Measurements from ENCODE around the gene OR51V1.

The OR51V1 gene

GRCh38 chr11:5229356-5229755, 28.9 kb upstream of the OR51V1 start:
- no peak for TF ChIP-seq POLR2A (IDR thresholded peaks at IDR 0.05; ENCODE audit: low read depth, low read length)
- FAIRE-seq (no peak), DNase-seq (ENCODE audit: insufficient read length) (no peak)

GRCh38 chr11:5228124-5228523, 27.6 kb upstream of the OR51V1 start:
- DNase-seq (ENCODE audit: insufficient read length) (no peak), FAIRE-seq (no peak)
- TF ChIP-seq POLR2AphosphoS5 (IDR thresholded peaks at IDR 0.05; ENCODE audit: low read depth, low read length) (no peak), POLR2A (IDR thresholded peaks at IDR 0.05; ENCODE audit: low read depth, low read length) (no peak), TAF1 (IDR thresholded peaks at IDR 0.05; ENCODE audit: borderline replicate concordance, low read depth, low read length) (no peak)

GRCh38 chr11:5227681-5228080, 27.2 kb upstream of the OR51V1 start:
- TF ChIP-seq TAF1 (IDR thresholded peaks at IDR 0.05; ENCODE audit: borderline replicate concordance, low read depth, low read length) (no peak), POLR2A (IDR thresholded peaks at IDR 0.05; ENCODE audit: low read depth, low read length) (no peak), POLR2AphosphoS5 (IDR thresholded peaks at IDR 0.05; ENCODE audit: low read depth, low read length) (no peak)
- FAIRE-seq (no peak), DNase-seq (ENCODE audit: insufficient read length) (no peak)

- FAIRE-seq = no peak
- no peak for DNase-seq (ENCODE audit: insufficient read length)
- TF ChIP-seq POLR2AphosphoS5 (IDR thresholded peaks at IDR 0.05; ENCODE audit: low read depth, low read length) (no peak), POLR2A (IDR thresholded peaks at IDR 0.05; ENCODE audit: low read depth, low read length) (no peak), TAF1 (IDR thresholded peaks at IDR 0.05; ENCODE audit: borderline replicate concordance, low read depth, low read length) (no peak)
Measured at GRCh38 chr11:5226732-5227310, 26.3 kb upstream of the OR51V1 start, which contains the start of gene HBB. Gene HBB, minus strand, starts transcription at chr11:5227071. Its CDS starts 50 bp downstream, at chr11:5227021.

- TF ChIP-seq POLR2AphosphoS5 (IDR thresholded peaks at IDR 0.05; ENCODE audit: low read depth, low read length) (no peak), TAF1 (IDR thresholded peaks at IDR 0.05; ENCODE audit: borderline replicate concordance, low read depth, low read length) (no peak), POLR2A (IDR thresholded peaks at IDR 0.05; ENCODE audit: low read depth, low read length) (no peak)
- no peak for DNase-seq (ENCODE audit: insufficient read length)
- FAIRE-seq = no peak
Measured at GRCh38 chr11:5225480-5225871, 25.0 kb upstream of the OR51V1 start.

GRCh38 chr11:5224538-5225479, 24.3 kb upstream of the OR51V1 start:
- no peak for TF ChIP-seq TAF1 (IDR thresholded peaks at IDR 0.05; ENCODE audit: borderline replicate concordance, low read depth, low read length)
- no peak for TF ChIP-seq POLR2AphosphoS5 (IDR thresholded peaks at IDR 0.05; ENCODE audit: low read depth, low read length)
- TF ChIP-seq POLR2A (IDR thresholded peaks at IDR 0.05; ENCODE audit: low read depth, low read length) = no peak
- FAIRE-seq = no peak

GRCh38 chr11:5223686-5224085, 23.2 kb upstream of the OR51V1 start:
- no peak for FAIRE-seq
- DNase-seq (ENCODE audit: insufficient read length) = no peak
- TF ChIP-seq TAF1 (IDR thresholded peaks at IDR 0.05; ENCODE audit: borderline replicate concordance, low read depth, low read length) = no peak
- TF ChIP-seq POLR2AphosphoS5 (IDR thresholded peaks at IDR 0.05; ENCODE audit: low read depth, low read length) = no peak
- no peak for TF ChIP-seq POLR2A (IDR thresholded peaks at IDR 0.05; ENCODE audit: low read depth, low read length)

More at GRCh38 chr11:5224538-5225479, 24.3 kb upstream of the OR51V1 start:
- no peak for DNase-seq (ENCODE audit: insufficient read length)

- no peak for FAIRE-seq
- no peak for TF ChIP-seq POLR2AphosphoS5 (IDR thresholded peaks at IDR 0.05; ENCODE audit: low read depth, low read length)
- no peak for DNase-seq (ENCODE audit: insufficient read length)
Measured at GRCh38 chr11:5223146-5223545, 22.7 kb upstream of the OR51V1 start.

GRCh38 chr11:5210376-5210885, 9.9 kb upstream of the OR51V1 start:
- DNase-seq (ENCODE audit: insufficient read length) = no peak
- no peak for FAIRE-seq
- TF ChIP-seq POLR2AphosphoS5 (IDR thresholded peaks at IDR 0.05; ENCODE audit: low read depth, low read length) (no peak), TAF1 (IDR thresholded peaks at IDR 0.05; ENCODE audit: borderline replicate concordance, low read depth, low read length) (no peak), POLR2A (IDR thresholded peaks at IDR 0.05; ENCODE audit: low read depth, low read length) (no peak)

GRCh38 chr11:5204787-5205186, 4.3 kb upstream of the OR51V1 start:
- peak; percentile 89 for FAIRE-seq
- DNase-seq (ENCODE audit: insufficient read length) = no peak
- no peak for TF ChIP-seq POLR2AphosphoS5 (IDR thresholded peaks at IDR 0.05; ENCODE audit: low read depth, low read length)

- DNase-seq (ENCODE audit: insufficient read length) = no peak
Measured at GRCh38 chr11:5203366-5203765, 2.9 kb upstream of the OR51V1 start.

GRCh38 chr11:5198285-5198684, 2.2 kb downstream of the OR51V1 start:
- no peak for TF ChIP-seq POLR2A (IDR thresholded peaks at IDR 0.05; ENCODE audit: low read depth, low read length)
- no peak for TF ChIP-seq TAF1 (IDR thresholded peaks at IDR 0.05; ENCODE audit: borderline replicate concordance, low read depth, low read length)
- TF ChIP-seq POLR2AphosphoS5 (IDR thresholded peaks at IDR 0.05; ENCODE audit: low read depth, low read length) = no peak
- FAIRE-seq (no peak), DNase-seq (ENCODE audit: insufficient read length) (no peak)

More at GRCh38 chr11:5203366-5203765, 2.9 kb upstream of the OR51V1 start:
- FAIRE-seq = no peak
- TF ChIP-seq POLR2AphosphoS5 (IDR thresholded peaks at IDR 0.05; ENCODE audit: low read depth, low read length) = no peak
- TF ChIP-seq POLR2A (IDR thresholded peaks at IDR 0.05; ENCODE audit: low read depth, low read length) = no peak
- no peak for TF ChIP-seq TAF1 (IDR thresholded peaks at IDR 0.05; ENCODE audit: borderline replicate concordance, low read depth, low read length)

Data from GM12892 (cell line).